Fibroblast of mammary gland (primary cell): Measurements from ENCODE around the gene MAP3K5.

Experiments
- DNase-seq: peaks from one replicate; pipeline ENCODE4 v3.0.0-alpha.2; 2010; ENCODE audit warnings: low read depth
- H3K4me3 ChIP-seq: 2 replicates; pipeline ENCODE4 v1.5.1; 2011; ENCODE audit warnings: low read depth, mild to moderate bottlenecking, low read length, moderate library complexity; ENCODE audit not compliant: control insufficient read depth
- TF ChIP-seq, protein P1 (sequence below): conservative IDR thresholded peaks from 2 replicates; pipeline ENCODE4 v1.5.1; 2011; ENCODE audit warnings: low read depth, low read length, inconsistent platforms; ENCODE audit not compliant: control insufficient read depth, insufficient read depth

Gene MAP3K5

GRCh38 chr6:136635615-136636014 is 156.7 kb downstream of the MAP3K5 start:
- no peak for DNase-seq
- no peak overlapping the region for H3K4me3 ChIP-seq
- TF ChIP-seq, protein P1, sequence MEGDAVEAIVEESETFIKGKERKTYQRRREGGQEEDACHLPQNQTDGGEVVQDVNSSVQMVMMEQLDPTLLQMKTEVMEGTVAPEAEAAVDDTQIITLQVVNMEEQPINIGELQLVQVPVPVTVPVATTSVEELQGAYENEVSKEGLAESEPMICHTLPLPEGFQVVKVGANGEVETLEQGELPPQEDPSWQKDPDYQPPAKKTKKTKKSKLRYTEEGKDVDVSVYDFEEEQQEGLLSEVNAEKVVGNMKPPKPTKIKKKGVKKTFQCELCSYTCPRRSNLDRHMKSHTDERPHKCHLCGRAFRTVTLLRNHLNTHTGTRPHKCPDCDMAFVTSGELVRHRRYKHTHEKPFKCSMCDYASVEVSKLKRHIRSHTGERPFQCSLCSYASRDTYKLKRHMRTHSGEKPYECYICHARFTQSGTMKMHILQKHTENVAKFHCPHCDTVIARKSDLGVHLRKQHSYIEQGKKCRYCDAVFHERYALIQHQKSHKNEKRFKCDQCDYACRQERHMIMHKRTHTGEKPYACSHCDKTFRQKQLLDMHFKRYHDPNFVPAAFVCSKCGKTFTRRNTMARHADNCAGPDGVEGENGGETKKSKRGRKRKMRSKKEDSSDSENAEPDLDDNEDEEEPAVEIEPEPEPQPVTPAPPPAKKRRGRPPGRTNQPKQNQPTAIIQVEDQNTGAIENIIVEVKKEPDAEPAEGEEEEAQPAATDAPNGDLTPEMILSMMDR: no peak

DNA sequence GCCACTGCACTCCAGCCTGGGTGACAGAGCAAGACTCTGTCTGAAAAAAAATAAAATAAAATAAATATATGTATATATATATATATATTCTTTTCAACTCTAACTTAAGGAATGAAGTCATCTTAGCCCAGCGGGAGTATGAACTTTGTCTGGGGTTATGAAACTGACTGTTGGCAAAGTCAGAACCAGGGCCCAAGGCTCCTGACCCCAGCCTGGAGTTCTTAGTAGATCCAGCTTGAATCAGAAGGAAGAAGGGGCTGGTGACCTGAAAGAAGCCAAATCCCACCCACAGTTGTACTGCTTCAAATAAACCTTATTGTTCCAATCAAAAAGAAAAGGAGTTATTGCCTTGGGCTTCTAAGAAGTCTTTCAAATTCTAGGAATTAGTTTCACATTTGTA is 158.9 kb downstream of the MAP3K5 start:
- no peak for DNase-seq
- no peak overlapping the region for H3K4me3 ChIP-seq
- TF ChIP-seq, protein P1: no peak

GRCh38 chr6:136628996-136629395 is 163.3 kb downstream of the MAP3K5 start:
- H3K4me3 ChIP-seq: no peak overlapping the region
- DNase-seq: no peak
- TF ChIP-seq, protein P1: no peak

GRCh38 chr6:136627191-136627590 is 165.1 kb downstream of the MAP3K5 start:
- no peak overlapping the region for H3K4me3 ChIP-seq
- TF ChIP-seq, protein P1: no peak
- no peak for DNase-seq

- DNase-seq: no peak
- TF ChIP-seq, protein P1: no peak
- H3K4me3 ChIP-seq: no peak overlapping the region
Observed at GRCh38 chr6:136625293-136625692, 167.0 kb downstream of the MAP3K5 start.

GRCh38 chr6:136624347-136624746 is 167.9 kb downstream of the MAP3K5 start:
- H3K4me3 ChIP-seq: no peak overlapping the region
- TF ChIP-seq, protein P1: no peak
- no peak for DNase-seq

DNA sequence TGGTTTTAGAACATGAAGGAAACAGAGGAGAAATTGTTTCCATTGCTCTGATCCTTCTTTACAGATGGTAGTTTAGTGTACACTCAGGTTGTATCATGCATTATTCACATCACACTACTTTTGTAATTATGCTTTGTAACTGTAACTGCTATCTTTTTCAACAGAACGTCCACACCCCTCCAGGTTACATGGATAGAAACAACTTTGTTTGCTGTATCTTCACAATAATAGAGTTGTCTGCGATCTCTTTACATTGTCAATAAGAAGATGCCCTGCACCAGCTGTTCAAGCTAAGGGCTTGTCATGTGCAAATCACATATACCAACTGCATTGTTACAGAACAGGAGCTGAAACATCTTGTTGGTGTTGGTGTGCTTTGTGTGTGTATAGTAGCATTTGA is 174.2 kb downstream of the MAP3K5 start:
- H3K4me3 ChIP-seq: no peak overlapping the region
- TF ChIP-seq, protein P1: no peak
- no peak for DNase-seq
